ENCODE measurements around the gene DOCK2.

- TF ChIP-seq CTCF (IDR thresholded peaks at IDR 0.05) (no peak), POLR2AphosphoS5 (IDR thresholded peaks at IDR 0.05) (no peak), EP300 (IDR thresholded peaks at IDR 0.05) (no peak), POLR2A (IDR thresholded peaks at IDR 0.05) (no peak)
Observed at GRCh38 chr5:170120576-170120975, 483.5 kb downstream of the DOCK2 start.
